RKO (cell line): Measurements from ENCODE around the gene TCEANC.
A peak's percentile ranks its signal among the peaks of the same experiment; 100 is the strongest.
"Not testable (repeated sequence)": the region's sequence is repeated elsewhere in the genome, so short reads cannot be mapped to it uniquely, and the experiment has no call there.

Experiments used
- DNase-seq: peaks from one replicate; pipeline ENCODE4 v3.0.0-alpha.2; 2016; ENCODE audit warnings: low spot score

TCEANC gene

DNA sequence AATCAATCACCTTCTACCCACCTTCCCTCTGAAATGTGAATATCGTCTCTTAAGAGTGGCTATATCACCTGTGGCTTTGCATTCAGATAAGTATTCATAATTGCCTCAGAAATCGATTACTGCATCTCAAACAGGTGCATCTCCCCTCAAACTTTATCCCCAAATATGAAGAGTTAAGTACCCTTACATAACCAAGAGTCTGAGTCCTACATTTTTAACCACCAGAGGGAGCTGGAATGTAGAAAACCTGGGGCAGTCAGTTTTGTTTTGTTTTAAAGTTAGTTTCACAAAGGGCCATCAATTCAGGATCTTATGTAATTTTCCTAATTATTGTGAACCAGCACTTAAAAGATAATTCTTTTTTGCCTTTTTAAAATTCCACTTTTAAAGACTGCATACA is 5.7 kb downstream of the TCEANC start:
- peak; percentile 73 for DNase-seq

- peak; percentile 17 for DNase-seq
Observed at GRCh38 chrX:13659063-13659462, 6.1 kb downstream of the TCEANC start.

- no peak for DNase-seq
Observed at GRCh38 chrX:13661735-13662288, 8.9 kb downstream of the TCEANC start.

DNA sequence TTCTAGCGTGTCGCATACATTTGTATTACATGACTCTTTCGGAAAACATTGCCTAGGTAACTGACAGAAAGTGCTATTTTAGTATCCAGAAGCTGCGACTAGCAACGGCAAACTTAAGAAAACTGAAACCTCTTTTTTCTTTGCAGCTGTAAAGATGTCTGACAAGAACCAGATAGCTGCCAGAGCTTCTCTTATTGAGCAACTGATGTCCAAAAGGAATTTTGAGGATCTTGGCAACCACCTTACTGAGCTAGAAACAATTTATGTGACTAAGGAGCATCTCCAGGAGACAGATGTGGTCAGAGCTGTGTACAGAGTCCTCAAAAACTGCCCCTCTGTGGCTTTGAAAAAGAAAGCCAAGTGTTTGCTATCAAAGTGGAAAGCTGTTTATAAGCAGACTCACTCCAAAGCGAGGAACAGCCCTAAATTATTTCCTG is 9.4 kb downstream of the TCEANC start:
- no peak for DNase-seq

GRCh38 chrX:13664020-13664419 is 11.1 kb downstream of the TCEANC start:
- no peak for DNase-seq

GRCh38 chrX:13666836-13667235 is 13.9 kb downstream of the TCEANC start:
- DNase-seq = no peak

- no peak for DNase-seq
Observed at GRCh38 chrX:13667919-13668318, 15.0 kb downstream of the TCEANC start.

DNA sequence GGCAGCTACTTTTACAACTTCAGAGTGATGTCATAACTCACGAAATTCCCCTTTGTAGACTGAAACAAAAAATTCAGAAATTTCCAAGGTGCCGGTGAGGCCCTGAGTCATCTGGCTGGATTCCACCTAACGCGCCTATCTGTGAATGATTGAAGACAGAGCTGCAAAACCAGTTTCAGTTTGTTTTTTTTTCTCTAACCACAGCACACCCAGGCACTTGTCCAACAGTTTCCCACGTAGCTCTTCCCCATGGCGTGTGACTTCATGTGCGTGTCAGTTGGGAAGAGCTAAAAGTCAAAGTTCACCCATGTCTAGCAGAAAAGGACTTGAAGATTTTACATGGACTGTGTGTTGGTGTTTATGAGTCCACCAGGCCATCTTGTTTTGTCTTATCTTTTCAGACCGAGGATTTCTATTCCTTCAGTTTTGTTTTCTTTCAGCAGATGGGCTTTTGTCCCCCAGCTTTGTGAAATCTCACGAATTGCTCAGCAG is 16.4 kb downstream of the TCEANC start:
- peak; percentile 61 for DNase-seq

GRCh38 chrX:13669755-13670154 is 16.8 kb downstream of the TCEANC start:
- DNase-seq = not testable (repeated sequence)

DNA sequence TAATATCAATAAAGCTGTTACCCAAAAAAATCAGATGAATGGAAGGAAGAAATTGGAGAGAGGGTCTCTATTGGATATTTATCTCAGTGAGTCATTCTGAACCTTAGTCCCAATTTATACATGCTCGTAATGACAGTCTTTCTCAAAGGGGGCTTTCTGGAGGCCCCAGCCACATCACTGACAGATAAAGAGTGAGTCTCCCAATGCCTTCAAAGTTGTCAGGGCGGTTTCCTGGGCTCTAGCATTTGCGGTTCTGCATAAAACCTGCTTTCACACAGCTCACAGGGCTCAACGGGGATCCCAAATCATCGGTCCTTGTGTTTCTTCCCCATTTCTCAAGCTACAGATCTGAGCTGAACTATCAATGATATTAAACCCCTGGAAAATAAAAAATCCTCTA is 17.3 kb downstream of the TCEANC start:
- DNase-seq = no peak

DNA sequence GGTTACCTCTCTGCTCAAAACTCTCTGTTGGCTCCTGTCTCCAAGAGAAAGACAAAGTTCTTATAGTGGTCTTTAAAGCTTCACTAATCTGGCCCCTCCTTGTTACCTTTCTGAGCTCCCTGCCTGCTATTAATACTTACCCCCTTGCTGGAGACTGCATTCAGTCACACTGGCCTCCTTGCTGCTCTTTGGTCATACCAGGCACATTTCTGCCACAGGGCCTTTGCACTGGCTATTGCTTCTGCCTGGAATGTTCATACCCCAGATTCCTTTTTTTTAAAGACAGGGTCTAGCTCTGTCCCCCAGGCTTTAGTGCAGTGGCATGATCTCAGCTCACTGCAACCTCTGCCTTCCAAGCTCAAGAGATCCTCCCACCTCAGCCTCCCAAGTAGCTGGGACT is 20.1 kb downstream of the TCEANC start:
- DNase-seq = no peak

- no peak for DNase-seq
Observed at GRCh38 chrX:13676885-13677284, 23.9 kb downstream of the TCEANC start.

DNA sequence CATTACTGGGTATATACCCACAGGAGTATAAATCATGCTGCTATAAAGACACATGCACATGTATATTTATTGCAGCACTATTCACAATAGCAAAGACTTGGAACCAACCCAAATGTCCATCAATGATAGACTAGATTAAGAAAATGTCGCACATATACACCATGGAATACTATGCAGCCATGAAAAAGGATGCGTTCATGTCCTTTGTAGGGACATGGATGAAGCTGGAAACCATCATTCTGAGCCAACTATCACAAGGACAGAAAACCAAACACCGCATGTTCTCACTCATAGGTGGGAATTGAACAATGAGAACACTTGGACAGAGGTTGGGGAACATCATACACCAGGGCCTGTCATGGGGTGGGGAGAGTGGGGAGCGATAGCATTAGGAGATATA is 26.8 kb downstream of the TCEANC start:
- not testable (repeated sequence) for DNase-seq

GRCh38 chrX:13681595-13681994 is 28.7 kb downstream of the TCEANC start:
- DNase-seq = no peak

- DNase-seq = no peak
Observed at GRCh38 chrX:13684361-13684760, 31.4 kb downstream of the TCEANC start.

GRCh38 chrX:13685126-13685763 is 32.3 kb downstream of the TCEANC start:
- DNase-seq = peak; percentile 55

GRCh38 chrX:13687203-13687602 is 34.3 kb downstream of the TCEANC start:
- no peak for DNase-seq

DNA sequence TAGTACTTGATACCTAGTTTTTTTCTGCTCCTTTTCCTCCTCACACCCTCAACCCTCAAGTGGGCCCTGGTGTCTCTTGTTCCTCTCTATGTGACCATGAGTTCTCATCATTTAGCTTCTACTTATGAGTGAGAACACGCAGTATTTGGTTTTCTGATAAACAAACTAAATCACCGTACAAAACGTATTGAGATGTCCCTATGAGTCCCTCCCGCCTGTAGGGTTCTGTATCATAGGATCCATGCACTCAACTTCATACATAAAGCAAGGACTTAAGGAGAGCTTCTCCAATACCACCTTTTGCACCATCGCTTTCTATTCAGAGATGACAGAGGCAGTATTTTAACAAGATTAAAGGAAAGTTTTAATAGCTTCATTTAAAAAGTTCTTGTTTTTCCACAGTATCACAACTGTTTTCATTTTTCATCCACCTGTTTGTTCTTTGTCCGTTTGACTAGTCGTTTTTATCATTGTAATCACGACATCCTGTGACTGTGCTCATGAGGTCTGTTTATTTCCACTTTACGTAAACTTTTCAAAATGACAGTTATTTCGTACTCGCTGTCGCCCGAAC is 35.5 kb downstream of the TCEANC start:
- DNase-seq = no peak

DNA sequence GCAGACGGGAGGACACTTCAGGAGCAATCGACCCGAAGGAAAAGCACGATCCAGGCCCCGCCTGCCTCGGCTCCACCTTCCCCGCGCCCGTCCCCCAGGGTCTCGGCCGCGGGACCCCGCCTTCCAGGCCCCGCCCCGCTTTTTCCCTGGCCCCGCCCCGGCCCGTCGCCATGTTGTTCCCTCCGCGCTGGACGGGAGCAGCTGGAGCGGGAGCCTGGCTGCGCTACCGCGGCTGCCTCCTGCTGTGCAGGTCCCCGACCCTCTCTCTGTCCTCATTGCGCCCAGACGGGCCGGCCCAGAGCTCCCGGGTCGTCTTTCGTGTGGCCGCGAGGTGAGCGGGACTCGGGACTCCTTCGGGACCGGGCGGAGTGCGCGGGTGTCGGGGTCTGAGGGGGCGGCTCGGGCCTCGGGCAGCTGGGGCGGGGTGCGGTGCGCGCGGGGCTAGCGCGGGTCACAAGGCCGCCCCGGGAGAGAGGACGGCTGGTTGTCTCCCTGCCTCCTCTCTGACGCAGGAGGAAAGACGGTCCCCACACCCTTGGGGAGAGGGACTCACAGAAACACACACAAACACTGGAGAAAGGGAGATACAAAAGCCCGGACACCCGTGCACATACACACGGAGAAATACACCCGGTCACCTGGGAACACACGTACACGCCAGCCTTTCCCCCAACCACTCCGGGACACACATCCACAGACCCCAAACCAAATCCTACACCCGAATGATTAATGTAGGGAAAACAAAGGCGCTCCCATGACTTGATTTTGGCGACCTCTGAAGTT is 36.2 kb downstream of the TCEANC start, which contains the start of gene RAB9A:
Gene RAB9A (plus strand): TSS at position 171 of the 783 bp plus-strand sequence. CDS start 19,619 bp downstream, outside the sequence.
- peak; percentile 59 for DNase-seq

DNA sequence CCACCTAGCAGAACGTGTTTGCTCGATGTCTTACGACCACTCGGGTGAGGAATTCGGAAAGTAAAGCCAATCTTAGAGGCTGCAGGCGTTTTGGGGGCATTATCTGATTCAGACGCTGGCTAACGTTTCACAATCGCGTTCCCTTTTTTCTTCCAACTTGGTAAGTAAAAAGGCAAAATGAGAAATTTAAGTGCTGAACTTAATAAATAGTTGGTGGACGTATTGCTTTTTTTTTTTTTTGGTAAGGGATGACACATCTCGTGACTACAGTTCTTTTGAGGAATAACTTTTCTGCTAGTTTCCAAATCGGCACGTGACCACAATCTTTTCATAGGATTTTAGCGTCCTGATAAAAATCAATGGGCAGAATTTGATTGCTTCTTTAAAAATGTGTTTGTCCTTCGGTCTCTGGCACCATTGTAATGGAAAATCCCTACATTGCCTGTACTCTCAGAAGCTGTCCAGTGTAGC is 36.8 kb downstream of the TCEANC start:
- DNase-seq = peak; percentile 30

DNA sequence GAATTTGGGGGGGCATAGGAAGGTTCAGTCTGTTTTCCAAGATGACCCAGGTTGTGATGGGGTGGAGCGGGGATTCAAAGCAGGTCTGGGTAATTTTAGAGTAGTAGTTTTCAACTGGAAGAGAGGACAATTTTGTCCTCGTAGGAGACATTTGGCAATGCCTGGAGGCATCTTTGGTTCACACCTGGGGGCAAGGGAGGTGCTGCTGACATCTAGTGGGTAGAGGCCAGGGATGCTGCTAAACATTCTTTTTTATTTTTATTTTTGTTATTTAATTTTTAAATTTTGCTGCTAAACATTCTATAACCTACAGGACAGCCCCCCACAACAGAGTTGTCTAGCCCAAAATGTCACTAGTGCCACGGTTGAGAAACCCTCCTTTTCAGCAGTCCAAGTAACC is 37.9 kb downstream of the TCEANC start:
- DNase-seq = no peak

DNA sequence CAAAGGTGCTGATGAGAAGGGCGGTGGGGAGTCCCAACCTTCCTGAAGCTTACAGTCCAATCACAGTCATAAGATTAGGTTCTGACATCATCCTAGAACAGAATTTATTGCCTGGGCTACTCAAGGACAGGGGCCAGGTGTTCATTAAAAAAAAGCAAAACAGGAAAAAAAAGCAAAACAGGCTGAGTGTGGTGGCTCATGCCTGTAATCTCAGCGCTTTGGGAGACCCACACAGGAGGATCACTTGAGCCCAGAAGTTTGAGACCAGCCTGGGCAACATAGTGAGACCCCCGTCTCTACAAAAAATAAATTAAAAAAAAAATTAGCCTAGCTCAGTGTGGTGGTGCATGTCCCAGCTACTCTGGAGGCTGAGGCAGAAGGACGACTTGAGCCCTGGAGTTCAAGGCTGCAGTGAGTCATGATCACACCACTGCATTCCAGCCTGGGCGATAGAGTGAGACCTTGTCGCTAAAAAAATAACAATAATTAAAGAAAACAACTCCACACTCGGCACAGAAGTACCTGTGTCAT is 39.0 kb downstream of the TCEANC start:
- DNase-seq = no peak
